HG02981 (cell line): ENCODE results near the gene GPATCH8.
"Not testable (repeated sequence)": the region's sequence is repeated elsewhere in the genome, so short reads cannot be mapped to it uniquely, and the experiment has no call there.

Source experiments
- ATAC-seq: cut with Tn5 transposase; IDR thresholded peaks from one replicate; pipeline ENCODE4 v1.9.1; 2021; ENCODE audit warnings: mild to moderate bottlenecking, moderate library complexity; ENCODE audit not compliant: unreplicated experiment

Gene GPATCH8

DNA sequence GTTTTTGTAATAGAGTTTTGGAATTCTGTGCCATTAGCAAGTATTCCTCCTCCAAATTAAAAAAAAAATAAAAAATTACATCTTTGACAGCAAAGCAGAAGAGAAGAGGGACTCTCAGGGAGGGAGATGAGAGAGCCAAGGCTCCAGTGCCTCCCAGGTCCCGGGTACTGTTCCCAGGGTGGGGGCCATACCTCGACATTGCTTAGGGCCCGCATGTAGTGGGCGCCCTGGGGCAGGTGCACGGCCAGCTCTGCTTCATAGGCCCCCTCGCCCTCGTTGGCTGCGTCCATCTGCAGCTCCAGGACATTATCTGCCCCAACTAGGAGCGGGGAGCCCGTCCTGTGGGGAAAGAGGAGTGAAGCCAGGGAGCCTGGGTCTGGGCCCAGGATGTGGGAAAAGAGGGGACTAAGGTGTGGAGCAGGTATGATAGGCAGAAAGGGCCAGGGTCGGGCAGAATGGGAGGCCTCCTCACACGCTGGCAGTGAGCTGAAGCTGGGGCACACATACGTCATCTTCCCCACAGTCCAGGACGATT, 125.0 kb downstream of the GPATCH8 start:
- no peak for ATAC-seq

DNA sequence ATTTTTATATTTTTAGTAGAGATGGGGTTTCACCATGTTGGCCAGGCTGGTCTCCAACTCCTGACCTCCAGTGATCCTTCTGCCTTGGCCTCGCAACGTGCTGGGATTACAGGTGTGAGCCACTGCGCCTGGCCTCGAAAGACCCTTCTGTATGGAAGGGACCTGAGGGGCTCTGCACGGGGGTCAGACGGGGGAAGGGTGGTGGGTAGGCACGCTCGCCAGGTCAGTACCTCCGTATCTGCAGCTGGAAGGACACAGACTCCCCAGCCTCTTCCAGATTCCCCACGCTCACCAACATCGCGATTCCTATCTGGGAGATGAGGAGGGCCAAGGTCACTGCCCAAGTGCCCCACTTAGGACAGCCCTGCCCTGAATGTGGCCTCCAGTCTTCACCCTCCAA, 126.4 kb downstream of the GPATCH8 start:
- ATAC-seq: no peak

DNA sequence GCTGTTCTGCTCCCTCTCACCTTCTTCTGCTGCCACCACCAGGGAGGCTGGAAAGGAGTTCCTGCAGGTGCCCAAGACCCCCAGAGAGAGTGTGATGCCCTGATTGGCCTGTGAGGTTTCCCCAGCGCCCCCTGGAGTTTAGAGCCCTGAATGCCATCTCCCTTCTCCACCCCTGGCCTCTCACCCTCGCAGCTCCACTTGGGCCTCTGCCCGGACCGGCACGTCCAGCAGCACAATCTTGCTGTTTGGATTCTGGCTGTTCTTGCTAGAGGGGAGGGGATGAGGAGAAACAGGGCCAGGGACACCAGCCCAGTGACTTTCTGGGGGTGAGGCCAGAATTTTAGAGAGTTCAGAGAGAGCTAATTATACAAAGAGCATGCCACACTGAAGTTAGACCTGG, 127.1 kb downstream of the GPATCH8 start:
- ATAC-seq: no peak

DNA sequence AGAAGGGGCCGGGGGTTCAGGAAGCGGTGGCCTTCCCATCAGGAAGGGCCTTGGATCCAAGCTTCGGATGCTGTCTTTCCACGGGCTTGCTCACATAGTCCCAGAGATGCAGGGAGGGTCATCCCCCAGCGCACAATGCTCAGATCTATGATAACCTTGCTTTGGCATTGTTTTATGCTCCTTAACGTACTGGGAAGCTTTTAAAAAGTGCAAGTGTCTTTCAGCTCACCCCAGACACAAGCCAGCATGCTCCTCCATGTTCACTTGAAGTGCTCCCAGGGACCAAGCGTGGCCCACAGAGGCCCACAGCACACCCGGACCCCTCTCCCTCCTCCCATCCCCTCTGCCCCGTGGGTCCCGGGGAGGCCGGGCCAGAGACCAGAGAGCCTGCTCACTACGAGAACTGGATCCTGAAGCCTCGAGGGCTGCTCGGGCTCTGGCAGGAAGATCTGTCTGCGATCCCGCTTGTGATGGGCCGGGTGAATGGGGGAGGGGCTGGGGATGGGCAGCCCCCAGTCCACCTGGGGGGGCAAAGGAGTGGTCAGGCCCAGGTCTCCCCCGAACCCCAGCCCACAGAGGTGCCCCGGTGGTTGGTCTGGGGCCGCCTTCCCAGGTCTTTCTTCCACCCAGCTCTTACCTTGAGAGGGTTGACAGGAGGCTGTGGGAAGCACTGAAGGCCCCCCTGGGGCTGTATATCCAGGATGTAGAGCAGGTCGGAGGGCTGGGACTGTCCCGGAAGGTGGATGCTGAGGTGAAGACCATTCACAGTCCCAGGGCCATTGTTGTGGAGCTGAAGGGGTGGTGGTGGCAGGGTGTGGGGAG, 127.8 kb downstream of the GPATCH8 start:
- no peak for ATAC-seq

GRCh38 chr17:44374306-44375195, 128.7 kb downstream of the GPATCH8 start:
- ATAC-seq: no peak

DNA sequence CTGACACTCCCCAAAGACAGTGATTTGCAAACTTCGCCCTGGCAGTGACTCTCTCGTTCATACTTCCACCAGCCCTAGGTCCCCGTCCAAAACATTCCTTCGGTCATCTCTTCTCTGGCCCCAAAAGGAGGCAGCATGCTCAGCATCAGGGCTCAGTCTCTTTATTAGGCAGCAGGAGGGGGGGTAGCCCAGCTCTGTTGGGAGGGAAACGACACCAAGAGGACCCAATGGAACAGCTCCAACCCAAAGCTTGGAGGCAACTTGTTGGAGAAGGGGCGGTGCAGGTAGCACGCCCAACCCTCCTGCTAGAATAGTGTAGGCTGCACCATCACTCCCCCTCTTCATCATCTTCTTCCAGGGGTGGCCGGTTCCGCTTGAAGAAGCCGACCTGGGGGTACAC, 131.2 kb downstream of the GPATCH8 start:
- ATAC-seq: no peak

DNA sequence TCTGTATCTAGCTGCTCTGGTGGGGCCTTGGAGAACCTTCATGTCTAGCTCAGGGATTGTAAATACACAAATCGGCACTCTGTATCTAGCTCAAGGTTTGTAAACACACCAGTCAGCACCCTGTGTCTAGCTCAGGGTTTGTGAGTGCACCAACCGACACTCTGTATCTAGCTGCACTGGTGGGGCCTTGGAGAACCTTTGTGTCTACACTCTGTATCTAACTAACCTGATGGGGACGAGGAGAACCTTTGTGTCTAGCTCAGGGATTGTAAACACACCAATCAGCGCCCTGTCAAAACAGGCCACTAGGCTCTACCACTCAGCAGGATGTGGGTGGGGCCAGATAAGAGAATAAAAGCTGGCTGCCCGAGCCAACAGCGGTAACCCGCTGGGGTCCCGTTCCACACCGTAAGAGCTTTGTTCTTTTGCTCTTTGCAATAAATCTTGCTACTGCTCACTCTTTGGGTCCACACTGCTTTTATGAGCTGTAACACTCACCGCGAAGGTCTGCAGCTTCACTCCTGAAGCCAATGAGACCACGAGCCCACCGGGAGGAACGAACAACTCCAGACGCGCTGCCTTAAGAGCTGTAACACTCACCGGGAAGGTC, 133.7 kb downstream of the GPATCH8 start:
- ATAC-seq: not testable (repeated sequence)

GRCh38 chr17:44368391-44369243, 134.6 kb downstream of the GPATCH8 start:
- ATAC-seq: not testable (repeated sequence)

DNA sequence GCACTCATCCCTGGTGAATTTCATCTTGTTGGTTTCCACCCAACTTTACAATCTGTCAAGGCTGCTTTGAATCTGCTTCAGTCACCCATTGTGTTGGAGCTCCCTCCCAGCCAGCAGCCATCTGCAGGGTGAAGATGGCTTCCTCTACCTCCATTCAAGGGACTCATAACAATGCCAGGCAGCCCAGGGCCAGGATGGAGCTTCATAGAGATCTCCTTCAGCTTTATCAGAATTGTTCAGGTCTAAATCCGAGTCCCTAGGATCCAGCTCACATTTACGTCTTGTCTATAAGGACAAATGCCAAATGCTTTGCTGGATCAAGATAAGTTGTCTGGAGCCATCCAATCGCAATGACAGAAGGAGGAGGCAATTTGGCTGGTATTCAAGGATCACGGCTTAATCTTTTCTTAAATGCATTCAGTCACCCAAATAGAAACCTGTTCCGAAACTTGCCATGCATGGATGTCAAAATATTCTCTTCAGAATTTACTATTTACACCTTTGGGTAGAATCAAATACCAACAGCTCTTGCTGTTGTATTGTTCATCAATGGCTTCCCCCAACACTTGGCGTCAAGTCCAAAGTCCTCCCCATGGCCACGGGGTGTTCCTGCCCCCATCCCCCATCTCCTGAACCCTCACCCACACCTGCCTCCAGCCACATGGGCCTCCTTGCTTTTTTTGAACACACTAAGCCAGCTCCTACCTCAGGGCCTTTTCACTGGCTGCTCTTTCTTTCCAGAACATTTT, 135.8 kb downstream of the GPATCH8 start:
- ATAC-seq: no peak

DNA sequence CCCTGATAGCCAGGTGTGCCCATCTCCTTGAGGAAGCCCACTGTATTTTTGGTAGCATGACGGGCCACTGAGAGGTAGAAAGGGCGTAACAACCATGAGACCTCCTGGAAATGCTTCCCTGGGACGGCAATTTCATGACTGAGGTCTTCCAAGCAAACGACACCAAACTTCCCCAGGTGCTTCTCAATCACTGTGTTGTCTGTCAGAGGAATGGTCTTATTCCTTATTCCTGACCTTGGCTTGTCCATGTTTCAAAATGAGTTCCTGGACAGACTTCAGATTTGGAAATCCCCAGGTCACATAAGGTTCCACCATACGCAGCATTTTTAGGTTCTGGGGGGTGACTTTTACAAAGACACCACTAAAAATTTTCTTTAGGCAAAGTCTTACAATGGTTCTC, 138.2 kb downstream of the GPATCH8 start:
- ATAC-seq: not testable (repeated sequence)

- no peak for ATAC-seq
These were observed 139.5 kb downstream of the GPATCH8 start, which contains the start of gene FAM171A2 for GRCh38 chr17:44363613-44364159. Gene FAM171A2 (minus strand): TSS chr17:44363853. CDS start chr17:44363714, 139 bp downstream.

GRCh38 chr17:44362949-44363612, 140.1 kb downstream of the GPATCH8 start:
- ATAC-seq: no peak

DNA sequence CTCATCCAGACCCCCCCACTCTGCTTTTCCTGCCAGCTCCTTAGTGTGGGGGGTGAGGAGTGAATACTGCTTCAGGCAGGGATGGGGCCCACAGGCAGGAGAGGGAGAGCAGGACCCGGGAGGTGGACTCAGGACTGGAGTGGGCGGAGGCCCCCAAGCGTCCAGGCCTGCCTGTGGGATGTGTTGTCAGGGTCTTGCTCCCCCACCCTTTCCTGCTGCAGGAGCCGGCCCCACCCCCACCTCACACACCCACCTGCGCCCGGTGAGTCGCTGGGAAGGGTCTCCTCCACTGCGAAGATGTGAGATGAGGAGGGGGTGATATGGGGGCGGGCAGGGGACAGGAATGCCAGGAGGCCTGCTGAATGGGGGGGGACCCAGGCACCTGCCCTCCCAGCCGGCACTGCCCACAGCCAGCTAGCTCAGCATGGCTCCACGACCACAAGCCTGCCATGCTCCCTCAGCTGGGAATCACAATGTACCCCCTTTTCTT, 140.7 kb downstream of the GPATCH8 start:
- ATAC-seq: no peak

GRCh38 chr17:44361292-44362260, 141.6 kb downstream of the GPATCH8 start:
- no peak for ATAC-seq

- ATAC-seq: no peak
These were observed 142.4 kb downstream of the GPATCH8 start for GRCh38 chr17:44360826-44361225.

DNA sequence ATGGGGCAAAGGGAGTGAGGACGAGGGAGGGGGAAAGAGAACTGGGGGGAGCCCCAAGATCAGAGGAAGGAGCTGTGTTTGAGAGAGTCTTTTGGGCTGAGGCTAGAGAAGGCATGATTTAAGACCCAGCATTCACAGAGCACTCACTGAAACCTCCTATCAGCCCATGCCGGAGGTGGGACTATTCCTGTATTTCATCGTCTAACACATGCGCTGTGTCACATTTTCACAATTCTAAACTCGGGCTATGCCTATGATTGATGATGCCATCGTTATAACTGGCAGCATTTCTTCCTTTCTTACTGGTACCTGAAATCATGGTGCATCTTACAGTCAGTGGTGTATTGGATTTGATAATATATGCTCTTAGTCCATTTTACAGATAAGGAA, 143.1 kb downstream of the GPATCH8 start:
- ATAC-seq: no peak

- no peak for ATAC-seq
These were observed 143.6 kb downstream of the GPATCH8 start for GRCh38 chr17:44359458-44360143.
